Activated CD4-positive, alpha-beta T cell treated with anti-CD3 and anti-CD28 coated beads, Interleukin-2, amount 50 U/mL, for 48 hours (primary cell): ENCODE results near the gene C3orf70.

ENCODE experiments used
- DNase-seq, 2 experiments: peaks; one replicate each; pipeline ENCODE4 v3.0.0-alpha.2; 2020

C3orf70 gene

DNA sequence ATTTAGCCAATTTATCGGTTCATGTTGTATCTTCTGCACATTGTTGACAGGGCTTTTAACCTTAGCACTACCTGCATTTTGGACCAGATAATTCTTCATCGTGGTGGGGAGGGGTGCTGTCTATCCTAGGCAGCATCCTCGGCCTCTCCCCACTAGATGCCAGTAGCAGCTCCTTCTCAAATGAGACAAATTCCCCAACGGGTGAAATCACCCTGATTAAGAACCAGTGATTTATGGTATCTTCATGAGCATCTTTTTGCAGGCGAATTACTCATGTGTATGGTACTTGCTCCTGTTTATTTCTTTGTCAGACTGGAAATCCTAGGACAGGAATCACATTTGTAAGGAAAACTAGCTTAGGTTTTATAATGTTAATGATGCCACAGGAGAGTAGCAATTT is 68.0 kb downstream of the C3orf70 start:
- no peak for DNase-seq

DNA sequence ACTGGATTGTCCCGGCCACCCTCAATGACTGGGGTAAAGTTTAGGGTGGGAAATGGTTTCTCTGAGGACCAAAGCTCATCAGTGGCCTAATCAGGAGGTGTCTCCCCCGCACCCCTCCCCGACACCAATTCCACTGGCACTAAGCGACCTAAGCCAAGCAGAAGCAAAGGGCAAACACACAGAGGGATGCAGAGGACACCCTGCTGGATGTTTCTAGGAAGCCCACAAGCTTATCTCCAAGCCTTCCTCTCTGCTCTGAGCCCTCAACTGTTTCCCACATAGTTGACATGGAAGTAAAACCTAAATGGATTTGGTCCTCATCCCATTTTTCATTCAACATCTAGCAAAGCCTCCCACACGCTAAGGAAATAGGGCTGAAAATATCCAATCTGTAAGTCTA is 68.5 kb downstream of the C3orf70 start:
- no peak for DNase-seq

DNA sequence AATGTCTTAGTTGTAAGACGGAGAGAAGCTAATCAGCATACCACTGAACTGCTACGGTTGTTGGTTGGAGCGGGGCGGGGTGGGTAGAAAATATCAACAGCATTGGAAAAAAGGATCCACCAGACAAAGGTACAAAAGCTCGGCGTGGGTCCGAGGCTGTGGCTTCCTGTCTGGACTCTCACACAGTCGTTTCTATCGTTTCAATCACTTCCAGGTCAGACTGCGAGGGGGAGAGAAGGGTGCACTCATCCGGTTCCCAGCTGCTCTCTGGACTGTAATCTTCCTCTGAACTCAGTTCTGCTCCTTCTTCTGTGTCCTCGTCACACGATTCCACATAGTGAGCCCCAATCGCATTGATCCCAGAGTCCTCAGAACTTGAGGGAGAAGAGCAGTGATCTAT is 70.0 kb downstream of the C3orf70 start:
- no peak for DNase-seq

DNA sequence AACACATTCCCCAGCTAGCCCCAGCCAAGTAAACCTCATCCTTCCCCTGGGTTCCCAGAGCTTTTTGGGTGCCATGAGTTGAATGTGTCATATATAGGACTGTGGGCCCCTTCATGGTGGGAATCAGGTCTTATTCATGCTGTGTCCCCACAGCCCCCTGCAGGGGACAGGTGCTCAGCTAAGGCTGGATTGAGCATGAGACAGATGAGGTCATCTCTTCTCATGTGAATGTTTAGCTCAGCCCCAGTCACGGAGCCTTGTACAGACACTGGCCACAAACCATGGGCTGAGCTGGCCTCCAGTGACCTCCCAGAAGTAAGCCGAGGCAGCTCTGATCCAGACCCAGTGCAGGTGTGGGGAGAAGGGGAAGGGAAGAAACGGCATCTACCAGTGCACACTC is 70.7 kb downstream of the C3orf70 start:
- no peak for DNase-seq

DNA sequence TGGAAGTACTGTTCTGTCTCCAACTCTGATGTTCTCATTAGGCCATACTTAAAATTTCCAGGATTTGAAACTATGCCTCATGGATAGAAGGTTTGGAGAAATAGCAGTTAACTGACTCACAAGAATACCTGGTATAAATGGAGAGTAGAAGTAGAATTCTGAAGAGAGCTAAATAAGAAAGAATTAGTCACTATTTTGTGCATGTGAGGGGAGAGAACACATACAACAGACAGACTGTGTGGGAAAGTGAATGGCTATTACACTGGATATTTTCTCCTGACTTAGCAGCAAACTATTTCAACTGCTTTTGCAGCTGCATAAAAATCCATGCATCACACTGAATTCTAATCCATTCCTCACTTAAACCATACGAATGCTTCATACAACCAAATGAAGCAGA is 71.3 kb downstream of the C3orf70 start:
- DNase-seq: no peak

DNA sequence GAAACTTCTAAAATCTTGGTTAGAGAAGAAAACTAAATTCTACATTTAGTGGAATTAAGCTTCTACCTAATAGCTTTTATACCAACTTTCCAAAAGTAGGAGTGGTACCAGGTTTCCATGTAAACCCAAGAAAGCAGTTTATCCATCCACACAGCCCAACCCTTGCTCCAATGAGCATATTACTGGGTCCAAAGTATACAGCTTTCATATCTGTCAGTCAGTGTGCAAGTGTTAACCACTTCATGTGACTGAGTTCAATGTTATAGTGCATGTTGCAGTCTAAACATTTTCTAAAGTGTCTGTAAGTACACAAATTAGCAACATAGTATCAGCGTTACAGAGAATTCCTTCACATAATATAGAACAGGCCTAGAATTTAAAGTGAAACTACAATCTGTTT is 73.2 kb downstream of the C3orf70 start:
- no peak for DNase-seq

DNA sequence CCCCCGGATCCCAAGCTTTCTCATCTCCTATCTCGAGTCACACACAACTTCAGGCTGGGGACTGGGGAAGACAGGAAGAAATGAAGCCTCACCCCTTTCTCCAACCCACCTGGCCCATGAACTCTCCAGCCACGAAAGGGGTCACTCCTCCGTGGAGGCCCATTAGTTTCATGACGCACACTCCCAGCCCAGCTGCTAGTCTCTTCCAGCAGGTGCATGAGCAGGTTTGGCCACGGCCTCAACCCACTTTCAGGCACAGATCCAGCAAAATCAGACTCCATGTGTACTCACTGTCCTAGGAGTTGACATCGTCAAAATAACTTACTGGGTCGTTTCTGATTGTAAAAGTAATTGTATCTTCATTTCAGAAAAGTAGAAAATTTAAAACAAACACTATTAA is 76.6 kb downstream of the C3orf70 start:
- DNase-seq: no peak

DNA sequence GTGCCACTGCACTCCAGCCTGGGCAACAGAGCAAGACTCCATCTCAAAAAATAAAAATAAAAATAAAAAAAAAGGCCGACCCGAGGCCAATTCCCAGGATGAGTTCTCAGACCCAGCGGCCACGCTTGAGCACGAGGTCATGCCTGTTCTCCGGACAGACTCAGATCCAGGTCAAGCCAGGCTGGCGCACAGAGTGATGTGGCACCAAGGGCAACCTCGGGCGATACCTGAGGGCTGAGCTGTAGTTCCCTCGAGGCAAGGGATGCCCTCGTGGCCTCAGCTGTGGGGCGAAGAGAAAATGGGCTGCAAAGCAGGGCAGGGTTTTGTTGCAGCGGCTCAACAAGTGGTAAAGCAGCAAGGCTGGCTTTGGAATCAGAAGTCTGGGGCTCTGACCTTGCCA is 77.3 kb downstream of the C3orf70 start:
- no peak for DNase-seq

DNA sequence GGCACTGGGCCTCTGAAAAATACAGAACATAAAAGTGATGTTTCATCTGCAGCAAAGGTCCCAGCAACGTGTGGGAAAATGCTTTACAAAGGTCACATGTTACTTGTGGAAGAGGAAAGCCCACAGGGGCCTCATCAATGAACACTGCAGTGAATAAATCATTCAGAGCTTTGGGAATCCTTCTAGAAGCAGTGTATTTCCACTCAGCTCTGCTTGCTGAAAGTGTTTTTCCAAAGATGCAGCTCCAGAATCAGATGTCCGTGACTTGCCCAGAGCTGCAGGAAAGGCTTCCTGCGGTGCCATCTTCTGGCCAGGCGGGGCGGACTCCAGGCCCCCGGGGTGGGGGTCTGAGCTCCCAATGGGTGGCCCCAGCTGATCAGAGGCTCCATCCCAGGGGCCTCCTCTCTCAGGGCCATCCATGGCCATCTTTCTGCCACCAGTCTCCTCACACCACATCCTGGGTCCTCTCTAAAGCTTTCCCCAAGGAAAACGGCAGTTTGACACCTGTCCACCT is 81.5 kb downstream of the C3orf70 start:
- no peak for DNase-seq

DNA sequence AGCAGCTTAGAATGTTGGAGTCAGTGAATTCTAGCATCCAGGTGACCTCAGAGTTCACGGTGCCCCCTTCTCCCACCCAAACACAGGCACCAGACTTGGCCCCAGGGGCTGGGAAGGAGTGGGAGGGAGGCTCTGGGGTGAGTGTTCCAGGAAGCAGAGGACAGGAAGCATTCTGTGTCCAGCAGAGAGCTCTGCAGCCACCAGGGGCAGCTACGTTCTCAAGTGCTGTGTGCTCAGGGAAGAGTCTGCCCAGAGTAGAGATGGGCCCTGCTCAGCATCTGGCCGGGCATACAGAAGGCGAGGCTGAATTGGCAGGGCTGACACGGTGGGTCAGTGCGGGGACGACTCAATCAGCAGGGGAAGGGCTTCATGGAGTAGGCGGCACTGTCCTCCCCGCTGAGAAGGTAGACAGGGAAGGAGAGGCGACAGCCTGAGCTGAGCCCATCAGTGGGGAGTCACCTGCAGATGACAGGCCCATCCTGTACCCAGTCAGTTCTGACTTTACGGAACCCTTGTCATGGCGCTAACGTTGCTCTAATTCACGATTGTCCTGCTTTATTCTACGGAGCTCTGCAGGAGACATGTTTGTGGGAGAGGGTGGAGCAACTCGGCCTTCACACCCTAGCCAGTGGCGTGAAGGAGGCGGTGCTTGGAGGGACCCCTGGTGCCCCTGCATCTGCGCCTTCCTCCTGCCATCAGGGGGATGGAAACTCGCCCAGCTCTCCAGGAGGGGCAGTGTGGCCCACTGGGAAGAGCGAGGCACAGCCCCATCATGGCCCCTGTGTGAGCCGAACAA is 82.2 kb downstream of the C3orf70 start:
- DNase-seq: no peak

DNA sequence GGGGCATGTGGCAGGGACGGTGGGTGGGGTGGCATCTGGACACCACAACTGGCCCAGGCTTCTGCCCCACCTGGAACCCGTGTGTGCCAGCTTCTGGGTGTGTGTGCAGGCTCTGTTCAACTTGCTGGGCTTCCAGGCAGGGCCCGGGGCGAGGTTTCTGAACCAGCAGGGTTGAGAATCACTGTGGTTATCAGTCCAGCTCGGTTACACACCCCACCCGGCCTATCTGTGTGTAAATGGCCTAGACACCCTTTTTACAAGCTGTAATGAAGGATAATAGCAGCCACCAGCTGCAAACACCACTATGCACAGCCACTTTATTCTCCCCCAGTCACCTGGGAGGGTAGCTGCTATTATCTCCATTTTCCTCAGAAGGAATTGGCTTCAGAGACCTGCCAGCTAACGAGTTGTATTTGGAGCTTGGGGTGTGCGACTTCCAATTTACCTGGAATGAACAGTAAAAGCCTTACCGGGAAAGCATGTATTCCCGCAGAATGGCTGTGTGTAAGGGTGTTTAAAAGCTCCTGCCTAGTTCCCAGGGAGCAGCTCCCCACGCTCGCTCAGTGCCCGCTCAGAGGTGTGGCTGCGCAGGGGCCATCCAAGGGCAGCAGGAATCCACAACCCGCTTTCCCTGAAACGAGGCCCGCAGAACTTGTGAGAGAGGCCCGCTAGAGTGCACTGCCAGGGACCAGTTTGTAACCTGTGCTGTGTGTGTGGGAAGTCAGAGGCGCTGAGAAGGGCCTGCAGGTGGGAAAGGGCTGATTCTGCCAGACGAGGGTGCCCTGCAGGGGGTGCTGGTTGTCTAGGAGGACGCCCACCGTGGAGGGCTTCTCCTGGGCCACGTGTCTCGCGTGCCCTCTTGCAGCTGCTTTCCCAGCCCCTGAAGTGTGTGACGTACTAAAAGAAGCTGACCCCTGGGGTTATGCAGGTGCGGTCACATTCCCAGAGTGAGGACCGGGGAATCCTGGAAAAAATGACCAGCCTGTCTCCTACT is 83.5 kb downstream of the C3orf70 start:
- no peak for DNase-seq

DNA sequence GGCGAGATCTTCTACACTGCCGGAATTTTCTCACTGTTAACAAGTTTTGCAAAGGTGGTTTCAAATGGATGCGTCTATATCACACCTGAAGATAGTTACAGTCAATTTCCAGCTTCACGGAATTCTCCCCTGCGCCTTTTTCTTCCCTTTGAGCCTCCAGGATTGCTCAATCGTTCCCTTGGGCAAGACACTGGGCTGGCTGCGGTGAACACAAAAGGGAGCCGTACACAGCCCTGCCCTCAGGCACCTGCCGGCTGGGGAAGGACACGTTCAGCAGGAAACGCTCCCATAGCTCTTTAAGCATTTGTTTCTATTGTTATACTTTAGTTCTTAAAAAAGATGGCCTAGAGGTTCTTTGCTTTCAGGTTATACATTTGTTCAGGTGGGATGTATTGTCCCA is 85.7 kb downstream of the C3orf70 start:
- DNase-seq: no peak

DNA sequence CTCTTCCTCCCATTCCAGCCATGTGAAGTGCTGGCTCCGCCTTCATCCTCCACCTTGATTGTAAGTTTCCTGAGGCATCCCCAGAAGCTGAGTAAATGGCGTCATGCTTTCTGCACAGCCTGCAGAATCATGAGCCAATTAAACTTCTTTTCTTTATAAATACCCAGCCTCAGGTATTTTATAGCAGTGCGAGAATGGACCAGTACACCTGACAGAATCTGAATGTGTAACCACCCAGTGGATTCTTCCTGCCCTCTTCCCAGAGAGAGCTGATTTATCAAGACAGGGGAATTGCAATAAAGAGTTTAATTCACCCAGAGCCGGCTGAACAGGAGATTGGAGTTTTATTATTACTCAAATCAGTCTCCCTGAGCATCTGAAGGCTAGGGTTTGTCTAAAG is 86.6 kb downstream of the C3orf70 start:
- DNase-seq: no peak

DNA sequence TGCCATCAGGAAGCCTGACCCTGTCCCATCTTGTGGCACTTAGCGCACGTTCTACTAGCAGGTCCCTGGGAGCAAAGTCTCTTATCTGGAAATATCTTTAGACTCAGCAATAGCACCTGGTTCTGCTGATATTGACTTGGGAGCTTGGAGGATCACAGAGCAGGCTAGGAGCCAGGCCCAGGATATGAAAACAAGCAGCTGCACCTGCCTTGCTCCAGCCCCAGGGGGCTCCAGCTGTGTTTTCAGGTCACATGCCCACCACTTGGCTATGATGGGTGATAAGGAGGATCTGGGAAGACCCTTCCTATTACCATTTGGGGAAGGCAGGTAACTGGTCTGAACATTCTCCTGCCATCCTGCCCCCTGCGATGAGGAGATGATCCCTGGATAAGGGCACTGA is 87.8 kb downstream of the C3orf70 start:
- no peak for DNase-seq

DNA sequence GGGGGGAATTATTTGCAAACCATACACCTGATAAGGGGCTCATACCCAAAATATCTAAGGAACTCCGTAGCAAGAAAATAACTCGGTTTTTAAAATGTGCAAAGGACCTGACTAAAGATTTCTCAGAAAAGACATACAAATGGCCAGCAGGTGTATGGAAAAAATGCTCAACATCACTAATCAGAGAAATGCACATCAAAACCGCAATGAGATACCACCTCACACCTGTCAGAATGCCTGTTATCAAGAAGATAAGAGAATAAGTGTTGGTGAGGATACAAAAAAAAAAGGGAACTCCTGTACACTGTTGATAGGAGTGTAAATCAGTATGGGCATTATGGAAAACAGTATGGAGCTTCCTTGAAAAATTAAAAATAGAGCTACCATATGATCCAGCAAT is 89.4 kb downstream of the C3orf70 start:
- no peak for DNase-seq

DNA sequence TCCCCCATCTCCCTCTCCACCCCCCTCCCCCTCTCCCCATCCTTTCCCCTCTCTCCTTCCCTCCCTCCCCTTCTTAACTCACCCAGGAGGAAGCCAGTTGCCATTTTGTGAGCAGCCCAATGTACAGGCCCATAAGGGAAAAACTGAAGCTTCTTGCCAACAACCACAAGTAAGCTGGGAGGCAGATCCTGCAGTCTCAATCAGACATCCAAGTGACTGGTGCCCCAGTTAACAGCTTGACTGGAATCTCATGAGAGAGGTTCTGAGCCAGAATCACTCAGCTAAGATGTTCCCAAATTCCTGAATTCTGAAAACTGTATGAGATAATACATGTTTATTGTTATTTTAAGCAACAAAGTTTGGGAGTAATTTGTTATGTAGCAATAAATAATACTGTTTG is 90.7 kb downstream of the C3orf70 start:
- DNase-seq: no peak

DNA sequence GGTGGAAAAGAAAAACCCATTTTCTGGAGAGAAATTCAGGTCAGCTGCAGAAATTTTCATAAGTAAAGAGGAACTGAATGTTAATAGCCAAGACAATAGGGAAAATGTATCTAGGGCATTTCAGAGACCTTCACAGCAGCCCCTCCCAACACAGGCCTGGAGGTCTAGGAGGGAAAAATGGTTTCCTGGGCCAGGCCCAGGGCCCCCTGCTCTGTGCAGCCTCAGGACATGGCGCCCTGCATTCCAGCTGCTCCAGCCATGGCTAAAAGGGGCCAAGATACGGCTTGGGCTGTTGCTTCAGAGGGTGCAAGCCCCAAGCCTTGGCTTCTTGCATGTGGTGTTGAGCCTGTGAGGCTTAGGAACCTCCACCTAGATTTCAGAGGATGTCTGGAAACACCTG is 92.2 kb downstream of the C3orf70 start:
- no peak for DNase-seq

DNA sequence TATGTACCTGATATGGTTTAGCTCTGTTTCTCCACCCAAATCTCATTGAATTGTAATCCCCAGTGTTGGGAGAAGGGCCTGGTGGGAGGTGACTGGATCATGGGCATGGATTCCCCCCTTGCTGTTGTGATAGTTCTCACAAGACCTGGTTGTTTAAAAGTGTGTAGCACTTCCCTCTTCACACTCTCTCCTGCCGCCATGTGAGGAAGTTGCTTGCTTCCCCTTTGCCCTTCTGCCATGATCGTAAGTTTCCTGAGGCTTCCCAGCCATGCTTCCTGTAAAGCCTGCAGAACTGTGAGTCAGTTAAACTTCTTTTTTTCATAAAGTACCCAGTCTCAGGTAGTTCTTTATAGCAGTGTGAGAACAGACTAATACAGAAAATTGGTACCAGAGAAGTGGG is 93.1 kb downstream of the C3orf70 start:
- DNase-seq: no peak

DNA sequence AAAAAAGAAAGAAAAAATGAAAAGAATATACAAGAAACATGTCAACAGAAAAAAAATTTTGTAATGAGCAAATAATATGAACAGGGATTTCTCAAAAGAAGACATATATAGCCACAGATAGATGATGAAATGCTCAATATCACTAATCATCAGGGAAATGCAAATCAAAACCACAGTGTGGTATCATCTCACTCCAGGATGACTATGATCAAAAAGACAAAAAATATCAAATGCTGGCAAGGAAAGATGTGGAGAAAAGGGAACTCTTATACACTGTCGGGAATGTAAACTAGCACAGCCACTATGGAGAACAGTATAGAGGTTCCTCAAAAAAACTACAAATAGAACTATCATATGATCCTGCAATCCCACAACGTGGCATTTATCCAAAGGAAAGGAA is 94.1 kb downstream of the C3orf70 start:
- no peak for DNase-seq

DNA sequence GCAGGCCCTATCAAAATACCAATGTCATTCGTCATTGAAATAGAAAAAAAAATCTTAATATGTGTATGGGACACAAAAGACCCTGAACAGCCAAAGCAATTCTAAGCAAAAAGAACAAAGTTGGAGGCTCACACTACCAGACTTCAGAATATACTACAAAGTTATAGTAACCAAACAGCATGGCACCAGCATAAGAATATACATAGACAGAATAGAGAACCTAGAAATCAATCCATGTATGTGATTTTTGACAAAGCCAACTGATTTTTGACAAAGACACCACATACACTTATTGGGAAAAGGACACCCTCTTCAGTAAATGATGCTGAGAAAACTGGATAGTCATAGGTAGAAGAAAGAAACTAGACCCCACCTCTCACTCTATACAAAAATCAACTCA is 95.0 kb downstream of the C3orf70 start:
- DNase-seq: no peak

DNA sequence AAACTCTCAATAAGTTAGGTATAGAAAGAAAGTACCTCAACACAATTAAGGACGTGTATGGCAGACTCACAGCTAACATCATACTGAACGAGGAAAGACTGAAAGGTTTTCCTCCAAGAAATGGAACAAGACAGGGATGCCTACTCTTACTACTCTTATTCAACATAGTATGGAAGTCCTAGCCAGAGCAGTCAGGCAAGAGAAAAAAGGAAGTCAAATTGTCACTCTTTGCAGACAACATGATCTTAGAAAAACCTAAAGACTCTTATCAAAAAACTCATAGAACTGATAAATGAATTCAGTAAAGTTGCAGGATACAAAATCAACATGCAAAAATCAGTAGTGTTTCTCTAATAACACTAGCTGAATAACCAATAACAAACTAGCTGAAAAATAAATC is 96.0 kb downstream of the C3orf70 start:
- no peak for DNase-seq

DNA sequence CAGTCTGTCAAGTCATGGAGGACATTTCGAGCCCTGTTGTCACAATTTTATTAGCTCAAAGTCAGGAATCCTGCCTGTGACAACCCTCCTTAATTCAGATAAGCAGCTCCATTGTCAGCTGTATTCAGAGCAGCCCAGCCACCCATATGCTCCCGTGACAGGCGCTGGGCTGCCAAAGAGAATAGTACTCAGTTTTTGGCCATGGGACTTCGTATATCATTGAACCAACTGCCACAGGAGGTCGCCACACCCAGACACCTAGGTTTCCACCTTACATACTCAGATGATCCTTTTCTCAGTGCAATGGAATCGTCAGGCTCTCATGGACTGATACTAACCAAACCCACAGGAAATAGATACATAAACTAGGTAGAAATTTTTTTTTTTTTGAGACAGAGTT is 100.2 kb downstream of the C3orf70 start:
- DNase-seq: no peak

DNA sequence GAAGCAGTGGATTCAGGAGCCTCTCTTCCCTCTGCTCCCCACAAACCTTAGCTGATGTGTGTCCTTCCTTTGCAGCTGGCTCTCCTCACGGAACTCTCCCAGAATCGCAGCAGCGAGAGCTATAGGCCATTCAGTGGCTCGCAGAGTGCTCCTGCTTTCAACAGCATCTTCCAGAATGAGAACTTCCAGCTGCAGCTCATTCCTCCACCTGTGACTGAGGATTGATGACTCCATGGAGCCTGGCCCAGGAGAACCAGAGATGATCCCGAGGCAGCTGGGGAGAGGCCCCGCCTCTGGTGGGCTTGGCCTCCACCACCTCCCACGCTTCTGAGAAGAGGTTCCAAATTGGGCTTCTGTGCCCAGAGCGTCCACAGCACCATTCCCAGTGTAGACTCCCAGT is 101.1 kb downstream of the C3orf70 start:
- no peak for DNase-seq

DNA sequence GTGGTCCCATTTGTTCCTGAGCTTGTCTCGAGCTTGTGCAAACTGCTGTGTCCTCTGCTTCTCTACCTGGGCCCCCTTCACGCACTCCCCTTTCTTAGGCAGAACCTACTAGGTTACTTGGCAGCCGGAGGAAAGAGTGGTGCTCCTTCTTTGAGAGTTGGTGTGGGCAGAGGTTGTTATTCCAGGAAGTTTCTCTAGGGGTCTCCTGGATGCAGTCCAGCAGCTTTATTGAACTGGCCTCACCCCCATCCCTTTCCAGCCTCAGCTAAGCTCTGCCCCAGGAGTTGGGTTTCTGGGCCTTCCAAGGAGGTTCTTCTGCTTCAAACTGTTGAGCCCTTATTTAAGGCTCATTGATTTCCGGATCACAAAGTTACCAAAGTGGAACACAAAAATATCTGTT is 103.2 kb downstream of the C3orf70 start:
- DNase-seq: no peak
